HG03342 (cell line): ENCODE results near the gene SOCS7.

Experiments used
- ATAC-seq: cut with Tn5 transposase; IDR thresholded peaks from one replicate; pipeline ENCODE4 v1.9.1; 2021; ENCODE audit warnings: mild to moderate bottlenecking, moderate library complexity; ENCODE audit not compliant: unreplicated experiment

The SOCS7 gene

DNA sequence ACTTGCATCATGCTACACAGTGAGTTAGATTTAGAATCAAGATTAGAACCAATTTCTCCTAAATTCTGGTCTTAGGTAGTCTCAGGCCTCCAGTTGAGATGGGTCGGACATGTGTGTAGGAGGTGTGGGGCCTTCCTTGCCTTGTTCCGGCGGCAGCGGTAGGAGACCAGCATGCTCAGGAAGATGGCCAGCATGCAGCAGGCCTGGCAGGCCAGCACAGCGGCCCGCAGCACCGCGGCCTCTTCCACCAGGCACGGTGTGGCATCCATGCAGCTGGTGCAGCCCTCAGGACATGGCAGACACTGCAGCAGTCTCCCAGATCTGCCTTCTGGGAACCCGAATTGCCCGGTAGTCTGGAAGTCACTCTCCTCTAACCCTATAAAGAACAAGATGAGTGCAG is 14.8 kb upstream of the SOCS7 start:
- no peak for ATAC-seq

DNA sequence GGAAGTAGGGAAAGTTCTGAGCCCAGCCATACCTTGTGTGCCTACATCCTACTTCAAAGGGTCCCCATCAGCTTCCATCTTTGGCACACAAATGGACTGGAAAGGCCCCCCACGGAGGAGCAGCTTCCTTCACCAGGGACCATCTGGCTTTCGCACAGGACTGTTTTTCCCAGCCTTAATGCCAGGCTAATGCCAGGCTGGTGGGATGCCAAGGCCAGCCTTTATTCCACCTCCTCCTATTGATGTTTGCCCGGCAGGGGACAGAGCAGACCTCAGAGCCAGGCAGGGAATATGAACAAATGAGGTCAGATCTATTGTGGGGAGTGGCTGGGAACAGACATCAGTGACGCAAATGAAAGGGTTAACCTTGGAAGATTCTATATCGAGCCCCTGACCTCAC is 13.6 kb upstream of the SOCS7 start:
- no peak for ATAC-seq

DNA sequence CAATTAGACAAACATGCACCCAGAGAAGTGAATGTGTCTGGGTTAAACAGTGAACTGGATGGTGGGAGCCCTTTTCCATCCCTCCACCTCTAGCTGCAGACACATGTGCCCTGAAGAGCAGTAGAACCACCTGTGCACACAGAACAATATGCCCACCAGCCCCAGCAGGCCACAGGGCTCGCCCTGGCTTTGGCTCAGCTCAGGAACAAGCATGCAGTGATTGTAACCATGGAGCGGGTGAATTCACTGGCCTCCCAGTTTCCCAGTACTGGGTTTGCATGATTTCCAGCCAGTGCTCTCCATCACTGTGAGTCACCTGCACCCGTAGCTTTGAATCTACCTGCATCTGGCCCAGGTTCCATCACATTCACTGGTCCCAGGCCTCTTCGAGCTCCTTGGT is 13.1 kb upstream of the SOCS7 start:
- ATAC-seq, result no peak

DNA sequence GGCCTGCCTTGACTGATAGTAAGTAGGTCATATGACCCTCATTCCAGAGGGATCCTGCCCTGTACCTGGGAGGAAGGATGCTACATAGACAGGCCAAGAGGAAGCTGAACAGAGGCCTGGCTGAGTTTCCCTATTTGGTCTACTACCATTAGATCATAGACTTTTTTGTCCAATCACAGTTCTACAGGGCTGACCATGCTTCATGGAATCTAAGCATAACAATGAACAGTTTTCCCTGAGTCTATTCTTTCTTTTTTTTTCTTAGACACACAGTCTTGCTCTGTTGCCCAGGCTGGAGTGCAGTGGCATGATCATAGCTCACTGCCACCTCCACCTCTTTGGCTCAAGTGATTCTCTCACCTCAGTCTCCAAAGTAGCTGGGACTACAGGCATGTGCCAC is 11.8 kb upstream of the SOCS7 start:
- no peak for ATAC-seq

DNA sequence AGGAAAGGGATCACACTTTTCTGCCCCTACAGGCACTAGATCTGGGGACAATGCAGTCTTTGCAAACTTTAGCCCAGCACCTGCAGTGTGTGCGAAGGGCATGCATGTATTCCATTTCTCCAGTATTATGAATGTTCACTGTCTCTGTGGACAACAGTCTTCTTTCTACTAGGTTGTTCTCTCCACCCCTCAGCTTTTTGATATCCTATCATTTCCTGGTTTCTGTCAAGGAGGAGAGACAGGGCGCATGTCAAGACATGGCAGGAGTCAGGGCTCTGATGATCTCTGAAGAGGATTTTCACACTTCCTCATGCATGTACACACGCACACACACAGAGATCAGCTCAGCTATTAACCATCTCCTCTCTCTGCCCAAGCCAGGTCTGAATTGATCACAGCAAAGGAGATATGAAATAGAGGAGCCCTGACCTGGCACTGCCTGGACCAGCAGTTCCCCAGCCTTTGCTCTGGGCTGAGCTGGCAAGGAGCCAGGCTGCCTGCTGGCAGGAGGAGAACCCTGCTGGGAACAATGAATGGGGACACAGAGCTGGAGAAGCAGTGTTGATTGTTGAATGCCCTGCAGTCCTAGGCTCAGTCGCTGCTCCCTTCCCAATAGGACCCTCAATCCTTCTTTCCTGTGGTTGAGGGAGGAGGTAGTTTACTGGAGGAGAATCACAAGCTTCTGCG is 10.5 kb upstream of the SOCS7 start:
- ATAC-seq, result no peak

DNA sequence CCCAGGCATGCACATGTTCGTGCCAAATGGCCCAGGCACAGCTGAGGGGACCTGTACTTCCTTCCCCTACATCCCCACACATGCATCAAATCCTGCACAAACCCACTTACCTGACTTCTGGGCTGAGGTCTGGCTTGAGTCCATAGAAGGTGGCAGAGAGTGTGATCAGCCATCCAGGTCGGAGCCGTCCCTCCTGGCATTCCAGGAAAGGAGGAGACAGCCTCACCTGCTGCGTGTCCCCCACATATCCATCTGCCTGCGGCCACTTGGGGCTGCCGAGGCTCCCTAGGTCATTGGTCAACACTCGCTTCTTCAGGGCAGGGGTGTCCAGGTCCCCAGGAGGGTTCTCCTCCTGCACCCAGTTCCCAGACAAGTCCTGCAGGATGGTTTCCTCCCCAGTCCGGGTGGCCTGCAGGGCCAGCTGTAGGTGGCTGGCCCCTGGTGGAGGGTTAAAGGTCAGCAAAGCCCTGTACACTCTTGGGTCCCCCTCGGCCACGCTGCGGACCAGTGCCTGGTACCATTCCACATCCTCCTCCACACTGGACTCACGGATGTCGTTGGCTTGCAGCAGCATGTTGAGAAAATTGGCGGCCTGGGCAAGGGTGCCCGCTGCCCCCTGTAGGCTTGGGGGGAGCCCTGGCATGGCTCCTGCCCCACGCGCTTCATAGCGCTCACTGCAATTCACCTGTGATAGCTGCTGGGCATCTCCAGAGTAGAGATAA is 8.6 kb upstream of the SOCS7 start:
- ATAC-seq, result no peak

DNA sequence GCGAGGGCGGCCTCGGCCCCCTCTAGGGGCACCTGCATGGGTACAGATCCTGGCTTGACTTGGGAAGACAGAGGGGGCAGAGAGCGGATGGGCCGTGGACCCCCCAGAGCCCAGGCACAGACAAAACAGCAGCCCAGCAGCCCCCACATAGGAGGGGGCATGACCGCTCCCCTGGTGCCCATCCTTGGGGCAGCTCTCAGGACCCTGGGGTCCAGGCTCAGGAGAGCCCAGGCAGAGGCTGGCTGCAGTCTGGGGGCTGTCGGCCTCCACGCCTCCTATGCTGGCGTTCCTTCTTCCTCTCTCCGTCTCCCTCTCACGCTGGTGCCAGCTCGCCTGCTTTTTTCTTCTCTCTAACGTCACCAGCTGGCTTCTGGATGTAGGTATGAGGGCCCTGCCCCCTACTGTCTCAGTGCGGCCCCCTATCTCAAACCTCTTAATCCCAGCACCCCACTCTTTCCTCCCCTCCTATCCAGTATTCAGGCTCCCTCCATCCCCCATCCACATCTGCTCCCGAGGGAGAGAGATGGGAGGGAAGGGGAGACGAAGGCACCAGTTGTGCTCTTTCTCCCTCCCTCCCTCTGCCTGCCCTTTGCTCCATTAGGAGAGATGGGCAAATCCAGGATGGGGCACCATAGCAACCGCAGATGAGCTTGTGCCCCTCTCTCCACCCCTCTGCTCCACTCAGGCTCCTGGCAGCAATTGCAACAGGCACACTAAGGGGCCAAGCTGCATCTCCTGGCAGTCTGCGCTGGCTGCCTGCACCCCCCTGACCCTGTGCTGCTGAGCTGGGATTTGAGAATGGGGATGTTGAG is 7.8 kb upstream of the SOCS7 start, which contains the start of gene GPR179:
Gene GPR179, minus strand, starts transcription at position 349 of the 812 bp plus-strand sequence. Its CDS starts 167 bp downstream, at position 182.
- ATAC-seq, result no peak

DNA sequence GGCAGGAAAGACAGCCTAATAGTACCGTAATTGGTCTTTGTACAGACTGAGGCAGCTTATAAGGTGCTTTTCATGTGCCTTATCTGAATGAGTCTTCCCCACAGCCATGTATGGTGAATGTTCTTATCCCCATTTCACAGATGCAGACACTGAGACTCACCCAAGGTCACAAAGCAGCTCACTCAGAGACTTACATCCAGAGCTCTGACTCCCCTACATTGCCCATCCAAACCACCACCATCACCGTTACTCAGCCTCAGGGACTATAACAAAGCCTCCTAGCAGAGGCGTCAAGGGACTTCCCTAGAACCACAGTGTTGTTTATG is 7.3 kb upstream of the SOCS7 start:
- ATAC-seq, result no peak

DNA sequence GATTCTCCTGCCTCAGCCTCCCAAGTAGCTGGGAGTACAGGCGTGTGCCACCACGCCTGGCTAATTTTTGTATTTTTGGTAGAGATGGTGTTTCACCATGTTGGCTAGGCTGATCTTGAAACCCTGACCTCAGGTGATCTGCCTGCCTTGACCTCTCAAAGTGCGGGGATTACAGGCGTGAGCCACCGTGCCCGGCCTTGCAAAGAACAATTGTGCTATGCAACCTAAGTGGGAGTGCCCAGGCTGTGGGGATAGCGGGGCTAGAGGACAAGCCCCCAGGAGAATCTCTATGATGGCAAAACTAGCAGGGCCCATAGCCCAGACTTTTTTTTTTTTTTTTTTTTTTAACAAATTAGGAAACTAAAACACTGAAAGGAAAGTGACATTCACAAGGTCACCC is 5.9 kb upstream of the SOCS7 start:
- no peak for ATAC-seq

DNA sequence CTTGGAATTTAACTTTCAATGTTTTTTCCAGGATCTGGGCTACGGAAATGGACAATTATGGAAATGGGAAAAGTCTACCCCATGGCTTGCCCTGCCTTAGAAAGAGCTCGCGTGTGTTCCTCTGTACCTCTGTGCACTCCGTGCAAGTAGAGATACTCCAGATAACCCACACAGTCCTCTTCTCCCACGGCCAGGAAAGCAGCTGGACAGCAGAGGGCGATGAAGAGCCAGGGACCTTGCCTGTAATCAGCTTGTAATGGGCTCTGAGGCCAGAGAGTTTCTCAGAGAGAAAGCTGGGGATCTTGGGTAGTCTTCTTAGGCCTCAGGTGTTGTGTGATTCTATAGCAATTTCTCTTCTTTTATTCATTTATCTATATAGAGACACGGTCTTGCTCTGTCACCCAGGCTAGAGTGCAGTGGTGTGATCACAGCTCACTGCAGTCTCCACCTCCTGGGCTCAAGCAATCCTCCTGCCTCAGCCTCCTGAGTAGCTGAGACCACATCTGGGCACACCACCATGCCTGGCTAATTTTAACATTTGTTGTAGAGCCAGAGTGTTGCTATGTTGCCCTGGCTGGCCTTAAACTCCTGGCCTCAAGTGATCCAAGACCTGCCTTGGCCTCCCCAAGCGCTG is 2.4 kb upstream of the SOCS7 start:
- no peak for ATAC-seq

DNA sequence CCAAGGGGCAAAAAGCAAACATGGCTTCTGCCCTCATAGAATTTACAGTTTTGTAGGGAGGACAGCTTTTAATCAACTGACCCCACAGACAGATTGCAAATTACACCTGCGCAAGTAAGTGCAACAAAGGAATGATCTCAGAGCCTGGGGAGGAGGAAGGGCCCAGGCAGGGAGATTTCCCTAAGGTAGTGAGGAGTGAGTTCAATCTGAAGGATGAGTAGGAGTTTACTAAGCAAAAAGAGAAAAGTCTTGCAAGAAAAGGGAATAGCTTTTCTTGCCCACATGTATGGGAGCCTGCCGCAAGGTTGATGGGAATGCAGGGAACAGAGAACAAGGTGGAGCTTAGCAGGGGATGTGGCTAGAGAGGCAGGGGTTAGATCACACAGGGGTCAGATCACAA is 1.6 kb upstream of the SOCS7 start:
- no peak for ATAC-seq

DNA sequence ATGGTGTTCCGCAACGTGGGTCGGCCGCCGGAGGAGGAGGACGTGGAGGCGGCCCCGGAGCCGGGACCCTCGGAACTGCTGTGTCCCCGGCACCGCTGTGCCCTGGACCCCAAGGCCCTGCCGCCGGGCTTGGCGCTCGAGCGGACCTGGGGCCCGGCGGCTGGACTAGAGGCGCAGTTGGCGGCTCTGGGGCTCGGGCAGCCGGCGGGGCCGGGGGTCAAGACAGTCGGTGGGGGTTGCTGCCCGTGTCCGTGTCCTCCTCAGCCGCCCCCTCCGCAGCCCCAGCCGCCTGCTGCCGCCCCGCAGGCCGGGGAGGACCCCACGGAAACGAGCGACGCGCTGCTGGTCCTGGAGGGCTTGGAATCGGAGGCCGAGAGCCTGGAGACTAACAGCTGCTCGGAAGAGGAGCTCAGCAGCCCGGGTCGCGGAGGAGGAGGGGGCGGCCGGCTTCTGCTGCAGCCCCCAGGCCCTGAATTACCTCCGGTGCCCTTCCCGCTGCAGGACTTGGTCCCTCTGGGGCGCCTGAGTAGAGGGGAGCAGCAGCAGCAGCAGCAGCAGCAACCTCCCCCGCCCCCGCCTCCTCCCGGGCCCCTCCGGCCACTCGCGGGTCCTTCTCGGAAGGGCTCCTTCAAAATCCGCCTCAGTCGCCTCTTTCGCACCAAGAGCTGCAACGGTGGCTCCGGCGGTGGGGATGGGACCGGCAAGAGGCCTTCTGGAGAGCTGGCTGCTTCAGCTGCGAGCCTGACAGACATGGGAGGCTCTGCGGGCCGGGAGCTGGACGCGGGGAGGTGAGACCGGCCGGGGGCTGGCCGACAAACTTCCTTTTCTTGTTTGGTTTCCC is 821 bp downstream of the SOCS7 start:
- ATAC-seq, result no peak

DNA sequence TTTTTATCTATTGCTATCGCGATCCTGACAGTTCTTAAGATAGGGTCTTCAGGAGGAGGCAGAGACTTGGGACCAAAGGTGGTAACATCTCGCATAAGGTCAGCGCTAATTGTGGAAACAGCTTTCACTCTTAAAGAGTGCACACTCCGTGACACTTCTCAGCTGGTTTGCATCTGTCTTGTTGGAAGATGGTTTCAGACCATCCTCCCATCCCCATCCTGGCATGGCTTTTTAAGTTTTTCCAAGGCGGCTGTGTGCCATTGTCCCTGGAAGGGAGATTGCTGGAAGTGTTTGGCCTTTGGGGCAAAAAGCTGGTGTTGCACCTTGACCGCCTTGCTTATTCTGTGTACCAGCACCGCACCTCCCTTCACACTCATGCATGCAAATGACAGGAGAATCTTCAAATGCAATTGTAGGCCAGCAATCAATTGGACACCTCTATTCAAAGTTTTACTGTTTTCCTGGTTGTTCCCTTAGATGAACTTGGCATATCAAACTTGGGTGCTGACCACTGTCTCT is 1.5 kb downstream of the SOCS7 start:
- ATAC-seq, result no peak

DNA sequence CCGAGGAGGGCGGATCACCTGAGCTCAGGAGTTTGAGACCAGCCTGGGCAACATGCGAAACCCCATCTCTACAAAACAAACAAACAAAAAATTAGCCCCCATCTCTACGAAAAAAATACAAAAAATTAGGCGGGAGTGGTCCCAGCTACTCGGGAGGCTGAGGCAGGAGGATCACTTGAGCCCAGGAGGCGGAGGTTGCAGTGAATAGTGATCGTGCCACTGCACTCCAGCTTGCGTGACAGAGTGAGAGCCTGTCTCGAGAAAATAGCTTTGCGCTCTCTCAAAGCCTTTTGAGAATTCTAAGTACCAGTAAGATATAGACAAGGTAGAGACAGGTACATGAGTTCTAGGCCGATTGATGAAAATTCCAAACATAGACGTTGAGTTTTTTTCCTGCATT is 2.0 kb downstream of the SOCS7 start:
- no peak for ATAC-seq

DNA sequence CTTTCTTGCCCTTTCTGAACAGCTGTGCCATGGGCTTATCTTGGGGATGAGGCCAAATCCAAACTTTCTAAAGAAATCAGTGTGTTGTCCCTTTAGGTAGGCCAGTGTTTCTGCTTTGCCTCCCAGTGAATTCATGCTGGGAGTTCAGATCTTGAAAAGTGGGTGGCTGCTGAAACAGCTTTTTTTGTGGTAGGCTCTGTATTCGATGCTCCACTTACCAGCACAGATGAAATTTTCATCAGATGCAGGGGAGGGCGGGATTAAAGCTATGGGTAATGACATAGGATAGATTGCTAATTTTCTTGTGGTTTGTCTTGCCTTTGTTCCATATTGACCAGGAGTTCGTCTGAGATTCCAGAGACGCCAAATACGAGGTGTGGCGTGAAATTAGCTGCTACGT is 2.8 kb downstream of the SOCS7 start:
- ATAC-seq, result no peak

DNA sequence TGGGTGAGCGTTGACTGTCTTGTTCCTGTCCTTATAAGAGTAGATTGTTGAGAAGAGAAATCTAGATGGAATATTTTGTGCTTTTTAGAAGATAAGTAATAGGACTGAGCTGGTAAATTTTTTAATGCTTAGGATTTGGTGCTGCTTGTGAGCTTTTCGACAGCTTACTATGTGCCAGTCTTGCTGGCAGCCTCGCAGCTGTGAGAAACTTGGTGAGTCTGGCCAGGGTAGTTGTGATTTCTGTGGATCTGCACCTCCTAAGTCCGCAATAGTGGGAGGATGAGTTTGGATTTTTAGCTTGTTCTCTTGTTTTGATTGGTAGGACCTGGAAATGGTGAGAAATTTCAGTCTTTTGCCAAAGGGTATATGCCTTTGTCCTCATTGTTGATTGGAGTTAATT is 3.6 kb downstream of the SOCS7 start:
- no peak for ATAC-seq

DNA sequence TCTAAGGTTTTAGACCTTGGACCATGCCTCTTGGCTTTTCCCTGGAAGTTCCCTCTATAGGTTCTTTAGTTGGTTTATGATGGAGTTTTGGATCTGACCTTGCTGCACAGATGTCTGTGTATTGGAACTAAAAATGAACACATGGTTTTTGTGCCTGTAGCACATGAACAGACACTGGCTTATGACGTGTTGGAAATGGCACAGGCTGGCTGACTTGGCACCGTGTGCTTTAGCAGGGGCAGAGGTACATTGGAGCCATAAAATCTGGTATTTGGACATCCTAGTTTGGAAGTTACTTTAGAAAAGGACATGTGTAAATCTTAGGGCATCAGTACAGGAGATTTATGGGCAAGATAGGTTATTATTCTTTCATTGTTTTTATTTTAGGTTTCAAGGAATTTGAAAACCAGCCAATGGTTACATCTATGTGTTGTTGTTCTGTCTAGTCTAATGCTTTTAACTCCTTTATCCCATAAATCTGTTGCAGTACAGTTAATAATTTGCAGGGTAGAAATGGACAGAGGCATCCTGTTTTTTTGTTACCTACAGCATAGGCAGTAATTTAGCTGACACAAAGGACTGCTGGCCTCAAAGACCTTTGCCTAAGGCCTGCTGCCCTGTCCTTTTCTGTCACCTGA is 6.0 kb downstream of the SOCS7 start:
- ATAC-seq, result no peak

DNA sequence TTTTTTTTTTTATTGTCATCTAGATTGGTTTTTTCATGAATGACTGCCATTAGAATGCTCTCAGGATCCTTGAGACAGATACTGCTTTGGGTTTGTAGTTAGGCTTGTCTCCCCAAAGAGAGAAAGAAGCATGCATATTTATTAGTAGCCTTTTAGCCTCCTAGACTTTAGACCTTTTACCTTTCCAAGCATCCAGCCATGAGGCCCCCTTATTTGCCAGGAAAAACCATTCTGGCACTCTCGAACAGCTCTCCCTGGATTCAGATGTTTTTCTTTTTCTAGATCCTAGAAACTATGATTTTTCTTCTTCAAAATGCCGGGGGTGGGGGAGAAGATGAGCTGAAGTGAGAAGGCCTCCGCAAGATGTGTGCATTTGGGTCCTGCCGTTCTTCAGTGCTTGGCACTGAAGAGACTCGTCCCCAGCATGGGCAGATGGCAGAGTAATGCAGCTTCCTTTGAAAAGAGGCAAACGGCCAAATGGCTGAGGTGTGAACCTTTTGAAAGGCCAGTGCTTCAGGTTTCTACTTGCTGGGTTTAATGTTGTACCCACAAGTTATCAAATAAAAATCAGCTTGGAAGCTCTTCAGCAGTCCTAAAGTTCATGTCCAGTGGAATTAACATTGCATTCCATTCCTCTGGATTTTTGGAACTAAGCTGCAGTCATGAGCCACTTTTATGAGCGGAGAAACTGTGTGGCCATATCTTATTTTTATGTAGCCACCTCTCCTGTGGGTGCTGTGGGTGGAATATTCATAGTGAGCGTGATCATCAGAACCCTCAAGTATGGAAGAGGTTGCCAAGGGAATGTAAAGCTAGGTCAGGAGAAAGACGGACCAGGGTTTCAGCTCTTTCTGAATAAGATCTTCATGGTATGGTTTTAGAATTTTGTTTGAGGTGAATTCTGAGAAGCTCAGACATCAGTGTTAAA is 7.2 kb downstream of the SOCS7 start:
- ATAC-seq, result no peak
